HepG2 (cell line): ENCODE results near the gene ABCG5. TPM values are rescaled to one million over a fixed set of nuclear protein-coding genes. Genes with fewer than 3 reads are reported as not detected.
A peak's percentile ranks its signal among the peaks of the same experiment; 100 is the strongest.

Source experiments
- ATAC-seq: fragments of 200-7000 bp; cut with Tn5 transposase; 3 replicates; pipeline ENCODE4 v1.9.1; 2020; ENCODE audit warnings: mild to moderate bottlenecking, moderate library complexity
- BruUV-seq: library from RNA; stranded (reverse); fragments of 400-500 nt; replicated peaks from 2 replicates; lab custom pipeline; 2021; lab: Mats Ljungman, UMichigan
- CTCF ChIA-PET: fragments of 300-600 bp; formaldehyde crosslinking; extraction: SDS; loops from one replicate; lab custom pipeline; 2021; ENCODE audit warnings: low total read pairs, inconsistent platforms, low intra/inter-chr PET ratio; lab: Yijun Ruan, JAX
- POLR2A ChIA-PET: fragments of 350-600 bp; sonication (Branson Sonifier 250); formaldehyde crosslinking; loops from one replicate; lab custom pipeline; 2020; ENCODE audit warnings: antibody characterized with exemption, inconsistent platforms; lab: Yijun Ruan, JAX
- DNase-seq: peaks from one replicate; pipeline ENCODE4 v3.0.0-alpha.2; 2015; ENCODE audit warnings: low spot score
- FAIRE-seq: peaks from 3 replicates; lab custom pipeline; 2011; peaks lifted over from hg19 to GRCh38; lab: Jason Lieb, UNC
- H2AFZ ChIP-seq: one replicate; pipeline ENCODE4 v1.6.1; 2011; ENCODE audit warnings: low read length, inconsistent platforms
- H3K27ac ChIP-seq: fragments of 300-600 bp; 3 replicates; pipeline ENCODE4 v1.8.0; 2011; ENCODE audit warnings: mixed run types, mild to moderate bottlenecking, mixed read lengths, low read length, inconsistent platforms; ENCODE audit not compliant: insufficient read depth; ENCODE audit errors: extremely low read length
- H3K27me3 ChIP-seq, 2 experiments: fragments of 200-600 bp in 1 of 2; 2 replicates in 1 of 2; 3 replicates in 1 of 2; pipeline versions ENCODE4 v1.6.0 to v1.8.0; 2011; ENCODE audit warnings: low read length in 2 of 2, mild to moderate bottlenecking in 2 of 2, moderate library complexity in 2 of 2, inconsistent platforms in 1 of 2; ENCODE audit not compliant: insufficient read depth in 2 of 2, control insufficient read depth in 1 of 2
- H3K36me3 ChIP-seq, 2 experiments: fragments of 200-600 bp in 1 of 2; replicated peaks in 1 of 2; 2 replicates in 1 of 2; 3 replicates in 1 of 2; pipeline versions ENCODE4 v1.5.1 to v1.8.0; 2011; ENCODE audit warnings: low read length in 2 of 2, inconsistent platforms in 1 of 2; ENCODE audit not compliant: insufficient read depth in 2 of 2, control insufficient read depth in 1 of 2
- H3K4me1 ChIP-seq: 2 replicates; pipeline ENCODE4 v1.5.1; 2012; ENCODE audit warnings: low read length, inconsistent platforms; ENCODE audit not compliant: insufficient read depth
- H3K4me2 ChIP-seq: 2 replicates; pipeline ENCODE4 v1.6.0; 2011; ENCODE audit warnings: low read depth, low read length, inconsistent platforms
- H3K4me3 ChIP-seq, 3 experiments: fragments of 200-600 bp in 1 of 3; sonication (generic), shearing (Covaris generic) in 1 of 3; replicated peaks in 1 of 3; 2 replicates each; pipeline ENCODE4 v1.5.1; 2011 to 2016; ENCODE audit warnings: low read length in 3 of 3, inconsistent platforms in 2 of 3, low read depth in 2 of 3, mild to moderate bottlenecking in 2 of 3, control low read depth in 1 of 3, mixed read lengths in 1 of 3; ENCODE audit not compliant: insufficient read depth in 1 of 3
- H3K79me2 ChIP-seq: one replicate; pipeline ENCODE4 v1.6.1; 2011; ENCODE audit warnings: low read length, inconsistent platforms; ENCODE audit not compliant: insufficient read depth
- H3K9ac ChIP-seq: 2 replicates; pipeline ENCODE4 v1.6.0; 2011; ENCODE audit warnings: mild to moderate bottlenecking, low read depth, low read length, inconsistent platforms; ENCODE audit not compliant: insufficient read depth
- H3K9me3 ChIP-seq: 2 replicates; pipeline ENCODE4 v1.5.1; 2012; ENCODE audit warnings: mild to moderate bottlenecking, low read length
- H4K20me1 ChIP-seq: 2 replicates; pipeline ENCODE4 v1.6.0; 2011; ENCODE audit warnings: inconsistent platforms, mild to moderate bottlenecking, low read length, moderate library complexity; ENCODE audit not compliant: insufficient read depth
- AGO2 ChIP-seq: fragments of 200-400 bp; formaldehyde crosslinking; optimal IDR thresholded peaks from 2 replicates; pipeline ENCODE3; 2017; ENCODE audit warnings: mild to moderate bottlenecking, low read depth, low read length, moderate library complexity
- GTF2F1 ChIP-seq: fragments of 150-350 bp; IDR thresholded peaks from 2 replicates; pipeline ENCODE4 v1.6.1; 2014; ENCODE audit warnings: low read length
- RBFOX2 ChIP-seq: fragments of 200-400 bp; formaldehyde crosslinking; IDR thresholded peaks from 2 replicates; pipeline ENCODE4 v1.6.1; 2017; ENCODE audit warnings: low read depth, mild to moderate bottlenecking, low read length
- ZNF383 ChIP-seq: sonication (generic); formaldehyde crosslinking; IDR thresholded peaks from 2 replicates; pipeline ENCODE4 v1.4.0; 2020; ENCODE audit warnings: missing genetic modification reagents, mild to moderate bottlenecking, borderline replicate concordance
- ZNF660 ChIP-seq: sonication (generic); formaldehyde crosslinking; IDR thresholded peaks from 2 replicates; pipeline ENCODE4 v1.5.1; 2020; ENCODE audit warnings: mild to moderate bottlenecking, low read depth, missing genetic modification reagents, borderline replicate concordance
- ZNF839 ChIP-seq: sonication (generic); formaldehyde crosslinking; IDR thresholded peaks from 2 replicates; pipeline ENCODE4 v1.4.0; 2020; ENCODE audit warnings: missing genetic modification reagents, mild to moderate bottlenecking, borderline replicate concordance
- WGBS: methylation state at CpG from one replicate; pipeline ENCODE4 v1.1.6; 2017; ENCODE audit warnings: low lambda C conversion rate; 5-methylcytosine and 5-hydroxymethylcytosine counted together
- in situ Hi-C: cut with HindIII; loops from 2 replicates; pipeline ENCODE4 v1.10.0; 2017; ENCODE audit warnings: low pct_unique_long_range_greater_than_20kb; ENCODE audit not compliant: extremely low pct_ligation_motif_present
- intact Hi-C: fragments of 100-400 bp; cut with micrococcal nuclease; formaldehyde crosslinking; loops from one replicate; pipeline ENCODE4 v1.10.0; 2022; ENCODE audit not compliant: unreplicated experiment
- polyA plus RNA-seq, 8 experiments: library from polyadenylated mRNA; depleted of rRNA in 3 of 8; stranded (reverse) in 7 of 8; unstranded in 1 of 8; fragments of >200 nt; fragmentation: Illumina TruSeq in 4 of 8; extraction: Trizol in 4 of 8; gene quantifications; 2 replicates each; pipeline versions ENCODE4 v1.2.1 to v1.2.3, GENCODE V29; 2011 to 2016; ENCODE audit warnings: low read depth in 4 of 8, missing spikeins in 1 of 8, mixed read lengths in 1 of 8; ENCODE audit not compliant: insufficient read depth in 1 of 8
- total RNA-seq, 5 experiments: library from RNA; depleted of rRNA; stranded (reverse); fragments of >200 nt; fragmentation: Illumina TruSeq; extraction: Trizol; gene quantifications; 2 replicates each; pipeline ENCODE4 v1.2.3, GENCODE V29; 2016; ENCODE audit warnings: low read depth in 1 of 5

ABCG5 gene
- total and polyA plus RNA-seq, 2 of the 13 experiments (the other 11 are each of a cell fraction or from before 2014, with no cell fraction given), result 15.1 to 39.0 TPM

DNA sequence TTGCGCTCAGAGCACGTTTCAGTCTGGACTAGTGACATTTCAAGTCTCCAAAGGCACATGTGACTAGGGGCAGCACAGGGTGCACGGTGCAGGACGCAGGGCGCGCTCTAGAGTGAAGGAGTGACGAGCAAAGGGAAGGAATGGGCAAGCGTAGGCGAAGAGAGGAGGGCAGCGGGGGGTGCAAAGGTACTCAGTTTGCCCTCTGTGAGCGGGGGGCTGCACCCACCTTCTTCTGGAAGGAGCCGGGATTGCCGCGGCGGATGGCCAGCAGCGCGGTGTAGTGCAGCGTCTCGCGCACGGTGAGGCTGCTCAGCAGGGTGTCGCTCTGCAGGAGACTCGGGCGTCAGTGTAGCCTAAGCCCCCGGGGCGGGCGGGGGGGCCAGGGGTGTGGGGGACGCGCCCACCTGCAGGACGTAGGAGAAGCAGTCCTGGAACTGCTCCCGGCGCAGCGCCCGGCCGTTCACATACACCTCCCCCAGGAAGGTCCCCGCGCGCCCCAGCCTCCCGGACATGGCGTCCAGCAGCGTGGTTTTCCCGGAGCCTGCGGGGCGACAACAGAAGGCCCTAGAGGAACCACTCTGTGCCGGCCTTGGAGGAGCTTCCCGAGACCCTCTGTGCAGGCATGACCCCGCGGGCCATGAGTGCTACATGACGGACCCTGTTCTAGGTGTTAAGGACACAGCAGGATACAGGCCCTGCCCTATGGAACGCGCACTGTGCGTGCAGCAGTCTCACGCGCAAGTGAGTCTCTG is 6.9 kb downstream of the ABCG5 start:
- peak; percentile 60 for TF ChIP-seq RBFOX2
- no peak for TF ChIP-seq GTF2F1
- TF ChIP-seq ZNF839 (CRISPR knock-in tag), result no peak
- no peak for TF ChIP-seq ZNF383
- TF ChIP-seq AGO2, result peak; percentile 84
- TF ChIP-seq ZNF660, result no peak
- intact Hi-C loops (no loop called here), in situ Hi-C loops (no loop called here)
- ChIA-PET POLR2A (no interaction called here), CTCF (no interaction called here)
- H2AFZ ChIP-seq, result no peak overlapping the region
- no peaks in the 10 kb centered on the region for H3K9me3 ChIP-seq
- H3K27me3 ChIP-seq, result no peaks in the 10 kb centered on the region
- no peaks in the 10 kb centered on the region for H3K4me1 ChIP-seq
- H4K20me1 ChIP-seq, result no peaks in the 10 kb centered on the region
- peaks cover 3 to 36% of the 10 kb centered on the region in 2 experiments; a peak in 4 of 5 replicates for H3K36me3 ChIP-seq
- DNase-seq (no peak), ATAC-seq (no peak; the same call in 2 of the 3 replicates), FAIRE-seq (no peak)
- no peak overlapping the region for H3K27ac ChIP-seq
- H3K4me3 ChIP-seq, result no peak overlapping the region
- H3K9ac ChIP-seq, result no peak overlapping the region
- BruUV-seq, result no TSS peak
- no peak overlapping the region for H3K4me2 ChIP-seq
- no peaks in the 10 kb centered on the region for H3K79me2 ChIP-seq
- 96% methylated on average over 52 of the region's 54 CpGs for WGBS
